Stomach (tissue), 9 donors: ENCODE results near the gene ERCC5. TPM values are rescaled to one million over a fixed set of nuclear protein-coding genes. Genes with fewer than 3 reads are reported as not detected.

Experiments used
- DNase-seq, 2 donors: peaks; one replicate each; pipeline versions ENCODE4 v3.0.0 to v3.0.0-alpha.2; 2013 to 2019
- H3K27ac ChIP-seq, 5 donors: fragments of 200-600 bp in 4 of 5; sonication (generic) in 4 of 5; one replicate each; pipeline ENCODE4 v1.5.1; 2013 to 2019; ENCODE audit warnings: mild to moderate bottlenecking in 1 of 5, moderate library complexity in 1 of 5
- H3K27me3 ChIP-seq, 3 donors: fragments of 200-600 bp; sonication (generic); one replicate each; pipeline ENCODE4 v1.5.1; 2017 to 2019; ENCODE audit warnings: mixed run types in 1 of 3
- H3K36me3 ChIP-seq, 4 donors: fragments of 200-600 bp; sonication (generic); 1 replicate in 3 of 4; 2 replicates in 1 of 4; pipeline ENCODE4 v1.5.1; 2016 to 2019
- H3K4me1 ChIP-seq, 4 donors: fragments of 200-600 bp; sonication (generic); one replicate each; pipeline ENCODE4 v1.5.1; 2016 to 2019
- H3K4me3 ChIP-seq, 4 donors: fragments of 200-600 bp; sonication (generic) in 3 of 4; one replicate each; pipeline ENCODE4 v1.5.1; 2016 to 2019; ENCODE audit warnings: mild to moderate bottlenecking in 1 of 4
- H3K9me3 ChIP-seq, 4 donors: fragments of 200-600 bp; sonication (generic); one replicate each; pipeline ENCODE4 v1.5.1; 2016 to 2019
- CTCF ChIP-seq, 7 experiments: fragments of 450-650 bp in 4 of 7; fragments of 200-600 bp in 3 of 7; sonication (generic) in 3 of 7; IDR thresholded peaks; one replicate each; pipeline ENCODE4 v1.5.1; 2016 to 2019; ENCODE audit warnings: antibody characterized with exemption in 7 of 7, control low read depth in 2 of 7, mild to moderate bottlenecking in 1 of 7
- EP300 ChIP-seq: sonication (generic); formaldehyde crosslinking; IDR thresholded peaks from one replicate; pipeline ENCODE4 v1.6.1; 2017; ENCODE audit warnings: antibody characterized with exemption
- POLR2A ChIP-seq, 4 donors: fragments of 450-650 bp; IDR thresholded peaks; one replicate each; pipeline ENCODE4 v1.6.1; 2016; ENCODE audit warnings: antibody characterized with exemption in 4 of 4, control low read depth in 2 of 4, mild to moderate bottlenecking in 1 of 4, moderate library complexity in 1 of 4
- POLR2AphosphoS5 ChIP-seq, 3 donors: sonication (generic); formaldehyde crosslinking; IDR thresholded peaks; one replicate each; pipeline ENCODE4 v1.6.1; 2016; ENCODE audit warnings: antibody characterized with exemption in 3 of 3
- WGBS, 5 donors: extraction: QIAGEN DNeasy Blood & Tissue Kit in 3 of 5; methylation state at CpG; one replicate each; pipeline versions ENCODE4 v1.1.5 to v1.1.7; 2013 to 2018; 5-methylcytosine and 5-hydroxymethylcytosine counted together
- intact Hi-C: fragments of 100-400 bp; cut with DNase I; formaldehyde crosslinking; loops from one replicate; pipeline ENCODE4 v1.15.1; 2023; ENCODE audit warnings: low total_unique reads
- polyA plus RNA-seq, 3 donors: library from polyadenylated mRNA; stranded (reverse); fragments of 200-250 nt; gene quantifications; one replicate each; pipeline ENCODE4 v1.2.3, GENCODE V29; 2013
- total RNA-seq, 5 donors: library from RNA; depleted of rRNA; stranded (reverse); fragments of >200 nt; gene quantifications; one replicate each; pipeline versions ENCODE4 v1.1.0 to v1.2.3, GENCODE V29; 2014 to 2016
- donor health status: healthy with polysubstance abuse.
- donor health status: Bipolar disorder and iron deficiency.
- donor health status: healthy.

Gene ERCC5
- total and polyA plus RNA-seq, 8 donors: 36.7 to 348 (median 56.3) TPM

- intact Hi-C loops: no loop called here
- TF ChIP-seq POLR2A (IDR thresholded peaks at IDR 0.05) (no peak), CTCF (IDR thresholded peaks at IDR 0.05) (no peak), EP300 (no peak), POLR2AphosphoS5 (IDR thresholded peaks at IDR 0.05) (no peak)
- Histone ChIP-seq H3K36me3 (peaks cover 18 to 74% (median 72%) of the 10 kb centered on the region in 4 donors), H3K27ac (no peak overlapping the region), H3K4me3 (no peak overlapping the region), H3K27me3 (no peaks in the 10 kb centered on the region), H3K4me1 (peaks cover 0 to 4% (median 0%) of the 10 kb centered on the region in 4 donors), H3K9me3 (no peaks in the 10 kb centered on the region)
- 28 to 38% (median 31%) methylated on average over 4 of the region's 4 CpGs for WGBS, 5 donors
- DNase-seq: peak; percentile 20 to 41
Observed at GRCh38 chr13:102830646-102831045, 15.2 kb upstream of the ERCC5 start.

- Histone ChIP-seq H3K27ac (no peak overlapping the region), H3K27me3 (no peaks in the 10 kb centered on the region), H3K9me3 (no peaks in the 10 kb centered on the region), H3K4me3 (no peak overlapping the region), H3K4me1 (no peaks in the 10 kb centered on the region), H3K36me3 (peaks cover 20 to 77% (median 71%) of the 10 kb centered on the region in 4 donors)
- TF ChIP-seq EP300 (no peak), POLR2AphosphoS5 (IDR thresholded peaks at IDR 0.05) (no peak), CTCF (IDR thresholded peaks at IDR 0.05) (no peak), POLR2A (IDR thresholded peaks at IDR 0.05) (no peak)
- DNase-seq: no peak
- 90 to 95% (median 93%) methylated on average over 4 of the region's 4 CpGs for WGBS, 5 donors
- intact Hi-C loops: no loop called here
Observed at GRCh38 chr13:102836471-102836870, 9.4 kb upstream of the ERCC5 start.

GRCh38 chr13:102838273-102838672 lies 7.6 kb upstream of the ERCC5 start:
- TF ChIP-seq CTCF (IDR thresholded peaks at IDR 0.05): no peak
- TF ChIP-seq EP300: no peak
- no peak for TF ChIP-seq POLR2AphosphoS5 (IDR thresholded peaks at IDR 0.05)
- Histone ChIP-seq H3K27ac (no peak overlapping the region), H3K9me3 (no peaks in the 10 kb centered on the region), H3K4me3 (no peak overlapping the region), H3K27me3 (no peaks in the 10 kb centered on the region), H3K36me3 (peaks cover 20 to 73% (median 62%) of the 10 kb centered on the region in 4 donors), H3K4me1 (no peaks in the 10 kb centered on the region)
- DNase-seq: no peak
- 67 to 87% (median 81%) methylated on average over 1 of the region's 1 CpG for WGBS, 5 donors
- intact Hi-C loops: no loop called here

GRCh38 chr13:102838982-102839381 lies 6.8 kb upstream of the ERCC5 start:
- Histone ChIP-seq H3K27ac (no peak overlapping the region), H3K4me1 (no peaks in the 10 kb centered on the region), H3K36me3 (peaks cover 20 to 68% (median 59%) of the 10 kb centered on the region in 4 donors), H3K27me3 (no peaks in the 10 kb centered on the region), H3K4me3 (no peak overlapping the region), H3K9me3 (no peaks in the 10 kb centered on the region)
- intact Hi-C loops: no loop called here
- DNase-seq: no peak
- 34 to 49% (median 48%) methylated on average over 4 of the region's 4 CpGs for WGBS, 5 donors
- no peak for TF ChIP-seq CTCF (IDR thresholded peaks at IDR 0.05)
- TF ChIP-seq POLR2A (IDR thresholded peaks at IDR 0.05): no peak
- TF ChIP-seq POLR2AphosphoS5 (IDR thresholded peaks at IDR 0.05): no peak
- TF ChIP-seq EP300: no peak
